HG02759 (cell line): ENCODE data around the gene STAMBPL1.

Experiments
- ATAC-seq: cut with Tn5 transposase; IDR thresholded peaks from one replicate; pipeline ENCODE4 v1.9.1; 2021; ENCODE audit warnings: mild to moderate bottlenecking, moderate library complexity; ENCODE audit not compliant: unreplicated experiment

STAMBPL1 gene

DNA sequence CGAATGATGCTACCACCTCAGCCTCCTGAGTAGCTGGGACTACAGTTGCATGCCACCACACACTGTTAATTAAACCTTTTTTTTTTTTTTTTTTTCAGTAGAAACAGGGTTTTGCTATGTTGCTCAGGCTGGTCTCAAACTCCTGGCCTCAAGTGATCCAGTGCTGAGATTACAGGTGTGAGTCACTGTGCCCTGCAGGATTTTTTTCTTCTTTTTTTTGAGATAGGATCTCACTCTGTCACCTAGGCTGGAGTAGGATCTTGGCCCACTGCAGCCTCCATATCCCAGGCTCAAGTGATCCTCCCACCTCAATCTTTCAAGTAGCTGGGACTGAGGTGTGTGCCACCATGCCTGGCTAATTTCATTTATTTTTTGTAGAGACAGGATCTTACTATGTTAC is 66.2 kb downstream of the STAMBPL1 start:
- no peak for ATAC-seq

DNA sequence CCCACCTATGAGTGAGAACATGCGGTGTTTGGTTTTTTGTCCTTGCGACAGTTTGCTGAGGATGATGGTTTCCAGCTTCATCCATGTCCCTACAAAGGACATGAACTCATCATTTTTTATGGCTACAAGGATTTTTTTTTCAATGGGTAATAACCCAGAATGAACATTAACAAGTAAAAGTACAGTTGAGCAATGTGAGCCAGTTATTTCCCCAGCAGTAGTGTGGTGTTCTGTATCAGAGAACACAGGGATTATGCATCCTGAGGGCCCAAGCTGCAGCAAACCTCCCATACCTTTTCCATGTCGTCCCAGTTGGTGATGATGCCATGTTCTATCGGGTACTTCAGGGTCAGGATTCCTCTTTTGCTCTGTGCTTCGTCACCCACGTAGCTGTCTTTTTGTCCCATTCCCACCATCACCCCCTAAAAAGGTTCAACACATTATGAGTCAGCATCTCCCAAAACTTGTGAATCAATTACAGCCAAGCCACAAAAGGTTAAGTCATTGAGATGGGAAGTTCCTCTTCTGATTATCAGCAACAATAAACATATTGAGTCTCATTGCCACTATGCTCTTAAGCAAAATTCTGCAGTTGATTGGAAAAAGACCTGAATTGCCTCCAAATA is 67.0 kb downstream of the STAMBPL1 start:
- no peak for ATAC-seq

DNA sequence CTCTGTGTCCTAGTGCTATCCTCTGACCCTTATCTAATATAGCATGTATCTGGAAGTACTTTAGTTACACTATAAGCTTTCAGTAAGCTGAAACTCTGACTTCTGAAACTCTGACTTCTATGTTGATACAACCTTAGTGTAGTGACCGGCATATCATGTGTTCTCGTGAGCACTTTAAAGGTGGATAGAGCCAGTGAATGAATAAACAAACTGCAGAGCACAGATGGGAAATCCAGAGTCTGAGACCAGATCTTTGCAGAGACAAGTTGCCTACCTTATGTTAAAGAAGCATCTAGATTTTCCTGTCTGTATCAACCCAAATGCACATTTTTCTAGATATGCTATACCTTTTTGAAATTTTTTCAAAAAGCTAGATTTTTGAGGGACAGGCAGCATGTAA is 69.0 kb downstream of the STAMBPL1 start:
- no peak for ATAC-seq

DNA sequence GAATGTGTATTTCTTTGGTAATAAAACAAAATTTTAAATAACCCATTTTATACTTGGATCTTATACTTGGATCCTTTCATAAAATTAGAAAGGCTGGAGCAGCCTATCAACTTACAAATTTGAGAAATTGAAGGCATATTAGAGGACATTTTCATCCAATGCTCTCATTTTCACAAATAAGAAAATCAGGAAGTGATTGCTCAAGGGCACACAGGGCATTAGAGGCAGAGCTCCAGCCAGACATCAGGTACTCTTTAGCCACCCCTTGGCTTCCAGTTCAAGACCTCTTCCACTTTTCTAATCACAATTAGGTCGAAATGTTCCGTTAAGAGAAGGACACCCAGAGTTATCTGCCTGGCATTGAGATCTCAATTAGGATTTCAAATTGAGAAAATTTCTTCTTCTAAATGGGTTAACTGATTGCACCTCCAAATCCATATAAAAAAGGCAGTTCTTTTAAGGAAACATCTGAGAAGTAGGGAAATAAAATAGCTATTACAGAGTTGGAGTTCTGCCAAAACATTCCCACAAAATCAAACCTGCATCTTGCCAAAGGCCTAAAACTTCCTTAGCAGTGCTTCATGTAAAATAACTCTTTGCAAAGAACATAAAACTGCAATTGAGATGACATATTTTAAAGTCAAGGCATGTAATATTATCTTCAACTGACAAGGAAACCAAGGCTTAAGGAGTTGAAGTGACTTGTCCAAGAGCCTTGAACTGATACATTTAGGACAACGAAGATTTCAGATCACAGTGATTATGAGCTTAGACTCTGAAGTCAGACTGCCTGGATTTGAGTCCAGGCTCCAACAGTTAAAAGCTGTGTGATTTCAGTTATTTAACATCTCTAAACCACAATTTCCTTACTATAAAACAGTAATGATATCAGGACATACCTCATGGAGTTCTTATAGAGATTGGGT is 70.1 kb downstream of the STAMBPL1 start:
- ATAC-seq: no peak

DNA sequence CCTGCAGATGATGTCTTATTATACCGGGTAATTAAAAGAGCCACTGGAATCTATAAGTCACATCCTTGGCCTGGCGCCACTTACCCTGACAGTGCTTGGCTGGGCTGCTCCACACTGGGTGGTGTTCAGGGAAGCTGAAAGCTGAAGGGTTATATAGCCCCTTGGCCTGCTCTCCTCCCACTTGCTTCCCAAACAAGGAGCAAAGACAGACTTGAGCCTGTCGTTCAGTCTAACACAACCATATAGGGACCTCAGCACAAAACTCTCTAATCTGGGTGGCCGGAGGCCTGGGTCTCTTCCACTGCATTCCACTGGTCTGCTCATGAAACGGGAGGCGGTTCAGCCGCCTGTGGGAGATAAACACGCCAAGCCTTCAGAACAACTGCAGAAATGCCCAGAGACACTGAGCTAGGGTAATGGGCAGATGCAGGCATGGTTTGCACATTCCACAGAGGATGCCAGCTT is 72.6 kb downstream of the STAMBPL1 start, which contains the start of gene ACTA2:
Gene ACTA2 (minus strand): TSS at position 127 of the 465 bp plus-strand sequence. CDS start 3,843 bp downstream, outside the sequence.
- ATAC-seq: no peak

DNA sequence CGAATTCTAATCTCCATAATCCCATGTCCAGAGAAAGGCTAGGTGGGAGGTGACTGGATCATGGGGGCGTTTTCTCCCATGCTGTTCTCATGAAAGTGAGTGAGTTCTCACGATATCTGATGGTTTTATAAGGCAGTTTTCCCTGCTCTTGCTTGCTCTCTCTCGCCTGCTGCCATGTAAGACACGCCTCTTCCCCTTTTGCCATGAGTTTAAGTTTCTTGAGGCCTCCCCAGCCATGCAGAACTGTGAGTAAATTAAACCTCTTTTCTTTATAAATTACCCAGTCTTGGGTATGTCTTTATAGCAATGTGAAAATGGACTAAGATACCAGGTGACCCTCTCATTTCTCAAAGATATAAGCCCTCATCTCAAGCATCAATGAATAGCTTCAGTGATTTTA is 73.6 kb downstream of the STAMBPL1 start:
- no peak for ATAC-seq

DNA sequence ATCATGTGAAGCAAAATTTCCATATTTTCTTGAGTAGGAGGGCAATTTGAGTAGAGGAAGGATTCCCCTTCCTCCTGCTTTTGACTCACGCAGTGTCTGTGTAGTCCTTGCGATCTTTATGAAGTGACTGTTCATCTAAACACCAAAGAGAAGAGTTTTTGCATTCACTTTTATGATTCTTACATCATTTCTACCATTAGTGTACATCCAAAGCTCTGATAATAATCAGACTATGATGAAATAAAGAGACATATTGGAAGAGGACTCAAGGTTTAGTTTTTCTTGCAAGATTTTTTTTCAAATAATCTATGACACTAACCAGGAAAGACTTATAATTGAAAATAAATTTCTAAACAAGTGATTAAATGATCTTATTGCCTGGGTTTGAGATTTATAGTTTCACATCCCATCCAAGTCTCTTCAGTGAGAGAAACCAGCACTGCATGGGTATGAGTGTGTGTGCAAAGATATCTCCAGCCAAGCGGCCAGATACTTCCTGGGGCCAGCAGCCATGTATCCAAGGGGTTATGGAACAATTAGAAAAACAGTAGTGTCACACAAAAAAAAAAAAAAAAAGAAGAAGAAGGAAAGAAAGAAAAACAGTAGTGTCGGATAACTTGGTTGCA is 74.5 kb downstream of the STAMBPL1 start:
- ATAC-seq: no peak

DNA sequence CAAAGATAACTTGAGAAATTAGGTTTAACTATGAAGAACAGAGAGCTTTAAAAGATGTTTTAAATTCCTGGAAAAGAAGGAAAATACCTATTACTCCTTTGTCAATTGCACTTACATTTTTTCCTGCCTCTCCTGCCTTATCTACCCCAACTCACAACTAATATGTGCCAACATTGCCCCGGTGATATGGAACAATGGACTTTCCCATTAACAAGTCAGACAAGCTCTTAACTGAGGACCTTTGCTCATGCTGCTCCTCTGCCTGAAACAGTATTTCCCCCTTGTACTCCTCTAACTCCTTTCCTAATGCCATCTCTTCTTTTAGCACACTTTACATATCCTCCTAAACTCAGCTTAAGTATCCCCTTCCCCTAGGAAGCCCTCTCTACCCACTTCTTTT is 77.3 kb downstream of the STAMBPL1 start:
- no peak for ATAC-seq

DNA sequence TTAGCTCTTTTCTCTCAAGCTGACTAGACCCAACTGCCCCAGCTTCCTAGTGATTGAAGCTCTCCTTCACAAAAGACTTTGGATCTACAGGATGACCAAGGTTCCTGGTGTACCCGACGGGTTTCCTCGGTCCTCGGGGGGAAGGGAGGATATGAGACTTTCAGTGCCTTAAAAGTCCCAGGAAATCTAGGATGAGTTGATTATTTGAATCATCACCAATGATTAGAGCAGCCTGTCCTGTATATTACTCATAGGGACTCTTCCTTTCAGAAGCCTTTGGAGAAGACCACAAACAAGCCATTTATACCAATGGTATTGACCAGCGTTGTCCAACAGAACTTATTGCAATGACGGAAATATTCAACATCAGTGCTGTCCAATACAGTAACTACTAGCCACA is 78.7 kb downstream of the STAMBPL1 start:
- no peak for ATAC-seq

DNA sequence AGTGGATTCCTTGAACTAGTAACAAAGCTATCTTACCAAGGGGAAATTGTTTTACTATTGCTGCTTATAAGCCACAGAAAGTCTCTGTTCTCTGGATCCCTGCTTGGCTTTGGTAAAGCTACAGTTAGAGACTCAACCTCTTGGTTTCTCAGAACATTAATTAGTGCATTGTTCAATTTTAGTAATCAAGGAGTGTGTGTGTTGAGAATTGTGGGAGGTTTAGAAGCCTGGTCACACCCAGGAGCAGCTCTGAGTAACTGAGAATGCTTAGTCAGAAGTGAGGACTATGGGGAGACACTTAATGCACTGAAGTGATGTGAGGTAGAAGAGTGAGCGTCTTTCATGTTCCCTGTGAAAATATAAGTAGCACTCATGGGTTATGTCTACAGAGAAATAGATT is 80.8 kb downstream of the STAMBPL1 start:
- no peak for ATAC-seq

DNA sequence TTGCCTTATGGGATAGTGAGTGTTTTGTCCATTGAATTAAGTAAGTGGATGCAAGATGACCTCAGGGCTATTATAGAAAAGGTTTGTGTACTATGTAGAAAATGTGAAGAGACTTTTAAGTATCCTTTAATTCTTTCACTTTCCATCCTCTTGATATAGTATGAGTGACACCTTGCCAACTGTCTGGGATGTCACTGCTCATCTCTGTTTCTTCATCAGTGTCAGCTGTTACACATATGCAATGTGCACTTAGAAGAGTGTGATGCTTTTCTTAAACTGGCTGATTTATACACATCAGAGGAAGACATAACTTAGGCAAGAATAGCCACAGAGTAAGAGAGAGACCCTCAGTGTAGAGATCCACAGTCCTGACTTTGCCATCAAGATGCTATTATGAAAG is 81.2 kb downstream of the STAMBPL1 start:
- no peak for ATAC-seq

DNA sequence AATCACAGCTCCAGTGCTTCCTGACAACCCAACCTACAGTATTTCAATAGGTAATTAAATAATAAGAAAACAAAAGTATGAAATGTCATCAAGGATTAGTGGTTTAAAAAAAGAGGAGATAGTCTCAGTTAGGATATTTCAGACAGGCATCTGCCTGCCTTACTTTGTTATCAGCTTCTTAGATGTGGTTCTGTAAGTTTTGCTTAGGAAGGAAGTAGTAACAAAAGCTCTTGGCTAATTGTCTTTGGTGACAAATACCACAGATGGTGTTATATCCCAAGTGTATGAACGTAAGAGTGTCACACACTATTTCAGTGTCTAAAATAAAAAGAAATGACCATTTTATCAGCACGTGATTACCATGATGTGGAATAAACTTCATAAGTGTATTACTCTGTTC is 82.3 kb downstream of the STAMBPL1 start:
- no peak for ATAC-seq

DNA sequence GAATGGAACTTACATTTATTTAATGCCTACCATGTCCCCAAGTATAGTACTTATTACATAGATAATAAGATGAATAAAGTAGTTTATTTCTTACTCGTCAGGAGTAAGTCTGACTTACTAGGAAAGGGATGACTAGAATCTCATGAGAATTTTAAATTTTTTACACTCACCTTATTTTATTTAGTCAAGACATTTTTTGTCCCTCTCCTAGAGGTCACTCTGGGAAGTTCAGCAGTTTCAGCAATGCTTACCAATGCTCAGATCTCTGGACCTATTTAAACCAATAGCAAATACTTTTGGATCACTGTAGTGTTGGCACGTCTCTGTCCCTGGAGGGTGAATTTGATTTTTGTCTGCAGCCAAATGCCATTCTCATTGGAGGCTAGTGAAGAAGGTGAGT is 83.3 kb downstream of the STAMBPL1 start:
- no peak for ATAC-seq

DNA sequence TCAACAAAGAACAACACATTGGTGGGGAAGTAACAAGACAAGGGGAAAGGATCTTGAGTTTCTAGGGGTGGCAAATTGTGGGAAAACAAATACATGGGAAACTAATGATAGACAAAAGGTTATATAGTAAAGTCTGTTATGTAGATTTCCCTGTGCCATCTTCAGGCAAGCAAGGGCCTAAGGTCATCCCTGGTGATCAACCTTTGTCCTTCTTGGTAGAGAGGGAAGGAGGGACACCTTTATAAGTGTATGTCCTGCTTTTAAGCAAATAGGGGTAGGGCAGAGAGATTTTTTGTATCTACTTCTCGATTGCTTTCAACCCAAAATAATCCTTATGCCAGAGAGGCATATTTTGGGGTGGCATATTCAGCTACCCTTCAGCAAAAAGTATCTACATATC is 84.3 kb downstream of the STAMBPL1 start:
- ATAC-seq: no peak

DNA sequence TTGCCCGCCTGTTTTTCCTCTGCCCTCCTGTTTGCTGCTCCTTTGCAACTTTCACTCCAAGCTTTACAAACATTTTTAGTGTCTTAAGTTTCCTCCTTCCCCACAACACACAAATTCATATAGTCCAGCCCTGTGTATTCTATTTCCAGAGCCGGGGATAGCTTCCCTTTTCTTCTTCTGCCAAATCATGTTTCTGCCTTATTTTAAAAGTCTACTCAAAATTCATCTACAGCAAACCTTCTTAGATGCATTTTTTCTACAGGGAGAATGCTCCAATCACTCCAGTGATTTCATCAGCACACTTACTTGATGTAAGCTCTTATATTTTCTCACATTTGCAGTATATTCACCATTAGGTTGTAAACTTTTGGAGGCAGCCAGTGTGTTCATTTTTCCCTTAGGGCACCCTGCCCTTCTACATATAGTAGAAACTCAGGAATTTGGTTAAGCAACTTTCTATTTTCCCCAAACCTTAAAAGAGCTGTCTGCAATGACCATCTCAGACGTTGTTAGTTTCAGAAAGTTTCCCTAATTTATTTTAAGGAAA is 84.9 kb downstream of the STAMBPL1 start:
- no peak for ATAC-seq

DNA sequence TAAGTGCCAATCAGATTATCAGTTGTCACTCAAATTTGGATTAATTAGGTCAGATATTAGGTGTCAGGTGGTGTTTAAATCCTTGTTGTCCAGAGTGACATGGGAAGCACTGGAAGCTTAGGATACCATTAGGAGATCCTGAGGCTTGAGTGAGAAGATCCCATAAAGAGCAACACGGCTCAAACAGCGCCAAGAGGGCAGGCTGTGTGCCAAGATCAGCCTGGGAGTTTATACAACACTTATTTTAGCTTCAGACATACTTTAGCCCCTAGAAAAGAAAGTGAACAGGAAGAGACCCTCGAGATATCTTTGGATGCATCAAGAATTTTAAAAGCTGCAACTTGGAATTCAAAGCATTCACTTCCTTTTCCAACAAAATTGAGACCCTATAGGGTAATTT is 86.8 kb downstream of the STAMBPL1 start:
- no peak for ATAC-seq

DNA sequence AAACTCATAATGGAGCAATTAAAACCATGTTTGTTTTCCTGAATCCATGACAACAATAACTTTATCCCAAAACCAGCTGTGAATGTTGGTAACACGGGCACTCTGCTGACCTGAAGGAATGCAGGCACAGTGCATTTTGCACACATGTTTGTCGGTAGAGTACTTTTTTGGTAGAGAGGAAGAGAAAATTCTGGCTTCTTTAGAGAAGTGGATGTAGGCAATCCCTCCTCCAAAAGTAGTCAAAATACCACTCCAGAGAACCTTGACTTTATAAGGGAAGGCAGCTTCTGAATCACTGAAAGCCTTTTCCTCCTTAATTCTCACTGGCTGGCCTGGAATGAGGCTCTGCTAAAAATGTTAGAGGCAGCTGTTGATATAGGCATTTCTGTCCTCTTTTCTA is 88.3 kb downstream of the STAMBPL1 start:
- no peak for ATAC-seq

DNA sequence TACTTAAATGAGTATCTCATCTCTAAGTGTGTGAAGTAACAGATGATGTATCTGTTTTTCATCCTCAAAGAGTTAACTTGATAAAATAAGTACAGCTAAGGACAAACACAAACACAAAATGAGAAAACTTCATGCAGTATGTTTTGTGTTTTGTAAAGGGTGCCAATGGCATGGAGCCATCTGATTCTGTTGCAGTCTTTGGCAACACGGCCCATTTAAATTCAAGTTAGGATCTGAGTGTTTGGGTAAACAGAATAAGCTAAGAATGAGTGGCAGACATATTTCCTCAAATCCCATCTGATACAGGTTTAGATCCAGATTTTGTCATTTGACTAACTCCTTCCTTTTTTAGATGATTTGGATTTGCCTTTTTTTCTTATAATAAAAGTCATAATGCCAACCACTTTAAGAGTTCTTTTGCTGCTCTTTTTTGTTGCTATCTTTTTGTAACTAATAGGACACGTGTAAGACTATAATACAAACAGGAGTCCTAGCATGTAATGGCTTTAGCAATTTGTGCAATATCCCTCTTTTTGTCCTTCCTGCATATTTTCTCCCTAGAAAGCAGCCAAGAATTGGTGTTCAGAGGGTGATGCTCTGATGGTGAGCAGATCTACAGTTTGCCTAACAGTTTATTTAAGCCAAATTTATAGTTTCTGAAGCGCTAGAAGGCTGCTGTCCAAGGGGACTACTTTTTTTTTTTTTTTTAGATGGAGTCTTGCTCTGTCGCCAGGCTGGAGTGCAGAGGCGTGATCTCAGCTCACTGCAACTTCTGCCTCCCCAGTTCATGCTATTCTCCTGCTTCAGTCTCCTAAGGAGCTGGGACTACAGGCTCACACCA is 91.4 kb downstream of the STAMBPL1 start:
- no peak for ATAC-seq
